DND-41 (cell line): ENCODE results near the gene PALM3.

ENCODE experiments used
- CTCF ChIP-seq: IDR thresholded peaks from 2 replicates; pipeline ENCODE4 v1.5.1; 2012; ENCODE audit warnings: borderline replicate concordance, low read length, moderate library complexity, mild to moderate bottlenecking; ENCODE audit not compliant: poor library complexity, severe bottlenecking; ENCODE audit errors: extremely low read depth
- EZH2 ChIP-seq: IDR thresholded peaks from 3 replicates; pipeline ENCODE4 v1.6.1; 2012; ENCODE audit warnings: borderline replicate concordance, low read depth, mild to moderate bottlenecking, moderate library complexity, low read length, inconsistent platforms; ENCODE audit not compliant: severe bottlenecking

- no peak for TF ChIP-seq CTCF
- no peak for TF ChIP-seq EZH2
Observed at GRCh38 chr19:14078411-14078810, 16.5 kb upstream of the PALM3 start.
